Central memory CD4-positive, alpha-beta T cell (primary cell): Measurements from ENCODE around the gene ATAD3C.
"Not testable (repeated sequence)": the region's sequence is repeated elsewhere in the genome, so short reads cannot be mapped to it uniquely, and the experiment has no call there.

ENCODE experiments used
- DNase-seq: peaks from one replicate; pipeline ENCODE4 v3.0.0; 2022

Gene ATAD3C

DNA sequence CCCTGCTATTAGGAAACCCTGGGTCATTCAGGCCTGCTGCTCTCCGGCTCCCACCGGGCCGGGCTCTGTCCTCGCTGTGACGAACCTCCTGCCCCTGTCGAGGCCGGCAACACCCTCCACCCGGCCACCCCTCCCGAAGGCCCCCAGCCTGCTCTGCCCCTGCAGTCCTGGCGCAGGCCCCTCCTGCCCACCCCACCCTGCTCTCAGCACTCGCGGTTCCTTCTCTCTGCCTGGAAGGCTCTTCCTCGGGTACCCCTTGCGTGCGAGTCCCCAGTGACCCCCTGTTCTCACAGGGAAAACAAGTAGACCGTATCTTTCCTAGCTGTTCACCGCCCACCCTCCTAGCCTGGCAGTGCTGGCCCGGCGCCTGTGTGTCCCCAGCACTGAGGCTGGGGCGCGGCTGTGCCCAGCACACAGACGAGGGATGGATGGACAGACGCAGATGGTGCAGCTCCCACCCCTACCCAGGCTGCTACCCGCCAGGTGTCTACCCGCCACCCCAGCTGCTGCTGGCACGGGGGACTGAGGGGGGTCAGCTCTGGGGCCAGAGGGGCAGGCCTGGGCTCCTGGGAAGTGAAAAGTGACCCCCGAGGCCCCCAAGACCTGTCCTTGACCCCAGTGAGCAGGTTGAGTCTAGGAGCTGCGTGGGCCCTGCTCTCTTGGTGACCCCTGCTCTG, 17.1 kb upstream of the ATAD3C start:
- no peak for DNase-seq

DNA sequence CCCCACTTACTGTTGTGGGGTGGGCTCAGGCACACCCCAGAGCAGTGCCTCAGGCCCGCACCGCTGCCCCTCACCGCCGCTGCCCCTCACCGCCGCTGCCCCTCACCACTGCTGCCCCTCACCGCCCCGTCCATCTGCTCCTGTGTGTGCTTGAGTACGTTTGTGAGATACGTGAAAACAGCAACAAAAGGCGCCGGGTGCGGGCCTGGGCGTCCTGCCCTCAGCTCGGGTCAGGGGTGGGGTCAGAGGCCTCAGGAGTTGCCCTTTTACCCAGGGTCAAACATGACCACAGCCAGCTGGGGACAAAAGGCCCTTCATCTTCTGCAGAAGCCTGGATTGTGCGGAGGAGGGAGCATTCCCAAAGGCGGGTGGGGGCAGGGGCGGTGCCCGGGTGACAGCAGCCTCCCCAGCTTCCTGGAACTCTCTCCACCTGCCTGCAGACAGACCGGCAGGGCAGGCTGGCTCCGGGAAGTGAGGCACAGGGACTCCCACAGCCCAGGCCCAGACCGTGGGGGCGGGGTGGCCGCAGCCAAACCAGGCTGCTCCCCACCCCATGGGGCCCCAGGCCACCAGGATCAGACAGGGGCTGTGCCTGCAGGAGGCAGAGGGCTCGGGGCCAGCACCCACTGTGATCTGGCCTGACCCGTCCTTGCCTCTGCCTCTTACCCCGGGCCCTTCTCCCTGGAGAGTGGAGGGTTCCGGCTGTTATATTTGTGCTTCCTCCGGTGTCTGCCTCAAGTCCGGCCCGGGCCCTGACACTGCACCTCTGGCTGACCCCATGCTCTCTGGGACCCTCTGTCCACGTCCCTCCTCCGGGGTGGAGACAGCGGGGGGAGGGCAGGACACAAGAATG, 16.3 kb upstream of the ATAD3C start:
- DNase-seq, result no peak

DNA sequence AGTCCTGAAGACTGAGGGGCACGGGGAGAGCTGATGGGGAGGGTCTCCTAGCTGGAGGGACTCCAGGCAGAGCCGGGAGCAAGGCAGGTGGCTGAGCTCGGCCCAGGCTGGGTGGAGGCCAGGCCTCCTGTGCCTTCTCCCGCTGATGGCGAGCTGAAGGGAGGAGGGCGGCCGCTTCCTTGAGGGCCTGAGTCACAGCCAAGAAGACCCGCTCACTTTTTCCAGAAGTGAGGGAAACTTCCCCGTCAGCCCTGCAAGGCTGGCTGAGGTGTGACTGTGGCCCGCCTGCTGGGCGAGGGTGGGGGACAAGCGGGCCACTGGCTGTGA, 15.7 kb upstream of the ATAD3C start:
- no peak for DNase-seq

DNA sequence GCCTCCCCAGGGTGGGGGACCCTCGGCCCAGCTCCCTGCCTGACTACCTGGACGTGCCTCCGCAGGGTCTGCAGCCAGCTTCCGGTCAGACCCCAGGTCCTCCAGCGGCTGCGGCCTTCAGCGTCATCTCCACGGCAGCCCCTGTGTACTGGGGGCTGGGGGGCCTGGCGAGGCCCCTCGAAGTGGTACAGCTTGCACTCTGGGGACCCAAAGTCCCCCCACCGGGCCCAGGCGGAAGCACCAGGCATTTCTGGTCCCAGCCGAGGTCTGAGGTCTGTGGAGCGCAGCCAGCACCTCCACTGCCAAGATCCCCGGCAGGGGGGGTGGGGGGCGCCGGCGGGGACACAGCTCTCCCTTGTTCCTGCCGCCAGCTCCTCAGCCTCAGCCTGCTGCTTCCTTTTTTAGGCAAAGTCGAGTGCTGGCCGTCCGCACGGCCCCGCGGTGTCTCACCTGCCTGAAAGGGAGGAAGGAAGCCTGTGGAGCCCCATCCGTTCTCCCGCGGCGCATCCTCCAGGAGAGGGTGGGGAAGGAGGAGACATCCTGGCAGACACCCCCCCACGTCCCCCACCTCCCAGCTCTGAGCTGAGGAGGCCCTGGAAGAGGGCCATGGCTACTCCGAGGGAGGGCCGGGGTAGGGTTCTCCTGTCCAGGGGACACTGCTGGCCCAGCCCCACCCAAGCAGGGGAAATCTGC, 15.2 kb upstream of the ATAD3C start:
- no peak for DNase-seq

DNA sequence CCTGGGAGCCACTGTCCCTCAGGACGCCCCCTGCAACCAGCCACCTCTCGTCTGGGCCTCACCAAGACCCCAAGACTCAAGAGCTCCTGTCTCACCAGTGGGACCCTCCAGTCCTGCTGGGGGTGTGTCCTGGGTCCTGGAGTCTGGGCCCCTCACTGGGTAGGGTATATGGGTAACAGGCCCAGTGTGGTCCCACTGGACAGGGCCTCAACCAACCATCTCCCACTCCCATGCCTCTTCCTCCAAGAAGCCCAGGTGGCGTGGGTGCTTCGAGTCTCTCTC, 14.7 kb upstream of the ATAD3C start:
- no peak for DNase-seq

DNA sequence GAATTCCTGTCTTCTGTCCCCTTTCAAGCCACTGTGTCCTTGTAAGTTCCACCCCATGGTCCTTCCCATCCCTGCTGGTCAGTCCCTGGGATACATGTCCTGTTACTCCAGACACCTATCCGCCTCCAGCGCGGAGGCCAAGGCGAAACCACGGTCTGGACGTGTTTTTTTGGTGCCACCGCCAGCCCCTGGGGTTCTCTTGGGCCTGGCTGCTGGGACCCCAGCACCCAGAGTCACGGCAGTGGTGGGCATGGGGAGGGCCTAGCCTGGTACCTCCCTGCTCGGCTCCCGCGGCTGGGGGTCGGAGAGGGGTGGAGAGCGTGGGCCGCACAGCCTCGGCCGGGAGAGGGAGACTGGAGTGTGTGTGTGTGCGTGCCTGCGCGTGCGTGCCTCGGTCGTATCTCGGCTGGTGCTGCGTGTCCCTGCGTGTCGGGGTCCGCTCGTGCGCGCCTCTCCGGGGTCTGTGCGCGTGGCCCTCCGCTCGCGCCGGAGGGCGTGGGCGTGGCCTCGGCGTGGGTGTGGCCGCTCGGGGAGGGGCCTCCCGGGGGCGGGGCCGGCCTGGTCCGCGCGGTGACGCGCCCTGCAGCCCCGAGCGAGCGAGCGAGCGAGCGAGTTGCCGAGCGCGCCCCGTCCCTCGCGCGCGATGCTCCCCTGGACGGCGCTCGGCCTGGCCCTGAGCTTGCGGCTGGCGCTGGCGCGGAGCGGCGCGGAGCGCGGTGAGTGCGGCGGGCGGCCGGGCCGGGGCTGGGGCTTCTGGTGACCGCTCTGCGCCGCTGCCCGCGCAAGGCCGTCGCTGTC, 14.2 kb upstream of the ATAD3C start, which contains the start of gene VWA1:
TSS of gene VWA1 (plus strand) at position 585 of the 798 bp plus-strand sequence. CDS start at position 644, 59 bp downstream.
- DNase-seq, result peak; percentile 38

DNA sequence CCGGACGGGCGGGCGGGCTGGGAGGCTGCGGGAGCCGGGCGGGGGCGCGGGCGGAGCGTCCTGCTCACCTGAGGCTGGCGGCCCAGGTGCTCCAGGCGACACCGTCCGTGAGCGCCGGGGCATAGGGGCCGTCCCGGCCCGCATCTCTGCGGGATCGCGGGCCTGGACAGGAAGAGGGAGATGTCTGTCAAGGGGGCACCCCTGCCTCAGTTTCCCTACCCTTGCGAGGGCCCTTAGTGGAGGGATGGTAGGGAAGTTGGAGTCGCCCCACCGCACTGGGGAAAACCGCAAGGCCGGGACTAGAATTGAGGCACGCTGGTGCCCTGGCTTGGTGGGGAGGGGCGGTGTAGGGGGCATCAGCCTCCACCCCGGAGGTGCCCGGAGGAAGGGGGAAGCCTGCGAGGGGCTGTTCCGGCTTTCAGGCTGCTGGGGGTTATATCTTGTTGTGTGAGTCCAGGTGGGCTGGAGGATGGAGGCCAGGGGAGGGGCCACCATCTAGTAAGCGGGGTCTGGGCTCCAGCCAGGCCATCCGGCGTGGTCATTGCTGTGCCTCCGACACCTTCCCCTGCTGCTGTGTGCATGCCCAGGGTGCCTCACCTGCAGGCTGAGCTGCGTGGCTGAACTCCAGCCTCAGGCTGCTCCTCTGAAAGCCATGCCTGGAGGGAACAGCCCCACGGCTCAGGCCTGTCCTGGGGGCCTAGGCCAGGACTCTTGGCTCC, 13.4 kb upstream of the ATAD3C start:
- DNase-seq, result no peak

DNA sequence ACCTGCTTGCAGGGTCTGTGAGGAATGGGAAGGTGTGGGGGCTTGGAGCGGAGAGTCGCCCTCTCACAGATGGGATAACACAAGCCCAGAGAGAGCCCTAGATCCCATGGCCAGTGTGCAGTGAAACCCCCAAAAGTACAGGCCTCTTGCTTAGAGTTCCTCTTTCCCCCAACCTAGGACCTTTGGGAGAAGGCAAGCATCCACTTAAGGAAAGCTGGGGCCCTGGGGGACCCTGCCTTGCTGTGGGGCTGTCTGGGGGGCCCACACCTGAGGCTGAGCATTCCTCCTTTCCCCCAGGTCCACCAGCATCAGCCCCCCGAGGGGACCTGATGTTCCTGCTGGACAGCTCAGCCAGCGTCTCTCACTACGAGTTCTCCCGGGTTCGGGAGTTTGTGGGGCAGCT, 12.9 kb upstream of the ATAD3C start:
- no peak for DNase-seq

DNA sequence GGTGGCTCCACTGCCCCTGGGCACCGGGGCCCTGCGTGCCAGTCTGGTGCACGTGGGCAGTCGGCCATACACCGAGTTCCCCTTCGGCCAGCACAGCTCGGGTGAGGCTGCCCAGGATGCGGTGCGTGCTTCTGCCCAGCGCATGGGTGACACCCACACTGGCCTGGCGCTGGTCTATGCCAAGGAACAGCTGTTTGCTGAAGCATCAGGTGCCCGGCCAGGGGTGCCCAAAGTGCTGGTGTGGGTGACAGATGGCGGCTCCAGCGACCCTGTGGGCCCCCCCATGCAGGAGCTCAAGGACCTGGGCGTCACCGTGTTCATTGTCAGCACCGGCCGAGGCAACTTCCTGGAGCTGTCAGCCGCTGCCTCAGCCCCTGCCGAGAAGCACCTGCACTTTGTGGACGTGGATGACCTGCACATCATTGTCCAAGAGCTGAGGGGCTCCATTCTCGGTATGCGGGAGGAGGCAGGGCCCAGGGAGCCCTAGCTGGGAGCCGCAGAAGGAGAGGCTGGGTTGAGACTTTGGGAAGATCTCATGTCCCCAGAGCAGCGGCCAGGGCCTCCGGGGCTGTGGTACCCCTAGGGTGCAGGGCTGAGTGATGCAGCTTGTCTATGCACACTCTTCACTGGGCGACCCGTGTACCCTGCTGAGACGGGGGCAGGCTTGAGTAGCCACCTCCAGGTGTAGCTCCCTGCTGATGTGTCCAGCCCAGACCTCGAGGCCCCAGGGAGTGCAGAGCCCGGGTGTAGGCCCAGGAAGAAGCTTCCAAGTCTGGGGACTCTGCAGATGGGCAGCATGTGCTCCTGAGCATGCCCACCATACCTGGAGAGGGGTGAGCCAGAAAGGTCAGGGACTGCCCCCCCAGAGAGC, 12.2 kb upstream of the ATAD3C start:
- no peak for DNase-seq

DNA sequence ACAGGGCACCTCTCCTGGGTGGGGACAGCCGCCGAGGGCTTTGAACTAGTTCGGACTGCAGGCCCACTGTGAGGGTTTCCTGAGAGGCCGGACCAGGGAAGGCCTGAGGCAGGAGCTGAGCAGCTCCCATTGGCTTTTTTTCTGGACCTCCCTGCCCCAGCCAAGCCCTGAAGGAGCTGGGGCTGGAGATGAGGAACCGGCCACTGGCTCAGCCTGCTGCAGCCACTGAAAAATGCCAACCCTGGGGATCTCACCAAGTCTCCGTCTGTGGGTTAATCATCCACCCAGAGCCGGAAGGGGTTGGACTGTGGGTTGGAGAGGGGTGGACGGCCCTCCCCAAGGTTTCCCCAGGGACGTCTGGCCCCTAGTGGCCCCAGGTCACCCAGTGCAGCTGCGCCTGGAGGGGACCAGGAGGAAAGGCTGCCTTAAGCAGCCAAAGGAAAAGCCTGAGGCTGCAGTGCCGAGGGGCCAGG, 11.5 kb upstream of the ATAD3C start:
- DNase-seq, result no peak

DNA sequence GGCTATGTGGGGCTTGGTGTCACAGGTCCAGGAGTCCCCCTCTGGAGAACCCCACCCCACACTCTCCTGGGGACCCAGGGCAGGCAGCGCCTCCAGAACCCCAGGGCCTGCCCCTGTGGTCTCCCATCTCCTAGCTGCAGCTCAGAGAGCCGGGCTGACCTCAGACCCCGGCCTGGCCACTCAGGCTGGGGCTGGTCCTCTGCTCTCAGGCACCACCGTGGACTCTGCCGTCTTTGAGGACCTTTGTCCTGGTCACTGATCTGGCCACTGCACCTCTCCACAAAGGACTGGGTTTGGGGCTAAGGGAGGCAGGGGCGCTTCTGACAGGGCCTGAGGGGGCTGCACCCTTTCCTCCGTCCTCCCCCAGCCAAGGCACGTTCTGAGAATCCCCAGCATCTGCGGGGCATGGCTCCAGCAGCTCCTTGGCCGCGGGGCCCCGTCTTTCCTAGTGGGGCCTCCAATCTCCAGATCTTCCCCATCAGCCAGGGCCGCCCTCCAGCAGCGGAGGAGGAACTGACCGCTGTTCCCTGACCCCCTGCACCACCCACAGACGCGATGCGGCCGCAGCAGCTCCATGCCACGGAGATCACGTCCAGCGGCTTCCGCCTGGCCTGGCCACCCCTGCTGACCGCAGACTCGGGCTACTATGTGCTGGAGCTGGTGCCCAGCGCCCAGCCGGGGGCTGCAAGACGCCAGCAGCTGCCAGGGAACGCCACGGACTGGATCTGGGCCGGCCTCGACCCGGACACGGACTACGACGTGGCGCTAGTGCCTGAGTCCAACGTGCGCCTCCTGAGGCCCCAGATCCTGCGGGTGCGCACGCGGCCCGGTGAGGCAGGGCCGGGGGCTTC, 10.7 kb upstream of the ATAD3C start:
- no peak for DNase-seq

DNA sequence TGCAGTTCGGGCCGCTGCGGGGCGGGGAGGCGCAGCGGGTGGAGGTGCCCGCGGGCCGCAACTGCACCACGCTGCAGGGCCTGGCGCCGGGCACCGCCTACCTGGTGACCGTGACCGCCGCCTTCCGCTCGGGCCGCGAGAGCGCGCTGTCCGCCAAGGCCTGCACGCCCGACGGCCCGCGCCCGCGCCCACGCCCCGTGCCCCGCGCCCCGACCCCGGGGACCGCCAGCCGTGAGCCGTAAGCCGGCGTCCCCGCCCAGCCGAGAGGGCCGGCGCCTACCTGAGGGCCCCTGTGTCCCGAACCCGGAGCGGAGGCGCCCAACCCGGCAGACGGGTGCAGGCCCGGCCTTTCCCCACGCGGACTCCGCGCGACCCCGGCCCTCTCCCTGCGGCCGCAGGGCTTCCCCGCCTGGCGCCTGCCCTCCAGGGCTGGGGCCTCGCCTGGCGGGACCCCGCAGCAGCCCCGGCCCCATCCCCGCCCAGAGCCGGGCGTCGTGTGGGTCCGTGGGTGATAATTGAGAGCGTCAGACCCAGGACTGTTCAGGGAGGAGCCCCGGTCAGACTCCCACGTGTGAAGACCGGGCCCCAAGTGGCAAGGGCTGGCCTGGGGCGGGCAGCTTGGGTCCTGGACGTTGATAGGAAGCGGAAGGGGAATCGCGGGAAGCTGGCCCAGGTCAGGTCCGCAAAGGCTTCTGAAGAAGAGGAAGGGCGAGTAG, 9.8 kb upstream of the ATAD3C start:
- DNase-seq, result no peak

DNA sequence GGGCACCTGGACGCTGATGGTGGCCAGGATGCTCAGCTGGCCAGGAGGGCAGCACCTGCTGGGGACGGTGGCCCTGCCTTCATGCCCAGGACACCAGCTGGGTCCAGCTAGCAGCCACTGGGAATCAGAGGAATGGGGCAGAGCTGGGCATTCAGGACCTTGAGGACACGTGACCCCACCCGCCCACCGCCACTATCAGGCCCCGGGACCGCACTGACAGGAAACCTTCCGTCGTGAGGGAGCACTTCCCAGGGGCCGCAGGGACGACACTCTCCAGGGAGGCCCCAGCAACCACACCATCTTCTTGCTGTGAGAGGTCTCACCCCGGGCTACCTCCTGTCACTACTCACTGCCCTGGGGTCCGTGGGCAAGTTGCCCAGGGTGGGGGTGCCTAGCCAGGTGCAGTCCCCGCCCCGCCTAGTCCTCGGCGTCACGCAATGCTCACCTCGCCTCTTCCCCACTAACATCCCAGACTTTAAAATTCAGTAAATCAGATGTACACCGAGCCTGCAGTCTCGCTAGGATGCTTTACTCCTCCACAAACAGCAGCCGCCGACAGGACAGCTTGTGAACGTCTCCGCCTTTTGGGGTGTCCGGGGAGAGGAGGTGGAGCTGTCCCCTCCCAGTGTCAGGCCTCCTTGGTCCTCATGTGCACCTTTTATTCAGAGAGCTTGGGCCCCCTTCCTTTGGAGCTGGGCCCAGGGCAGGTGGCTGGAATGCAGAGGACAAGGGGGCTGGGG, 9.1 kb upstream of the ATAD3C start:
- no peak for DNase-seq

DNA sequence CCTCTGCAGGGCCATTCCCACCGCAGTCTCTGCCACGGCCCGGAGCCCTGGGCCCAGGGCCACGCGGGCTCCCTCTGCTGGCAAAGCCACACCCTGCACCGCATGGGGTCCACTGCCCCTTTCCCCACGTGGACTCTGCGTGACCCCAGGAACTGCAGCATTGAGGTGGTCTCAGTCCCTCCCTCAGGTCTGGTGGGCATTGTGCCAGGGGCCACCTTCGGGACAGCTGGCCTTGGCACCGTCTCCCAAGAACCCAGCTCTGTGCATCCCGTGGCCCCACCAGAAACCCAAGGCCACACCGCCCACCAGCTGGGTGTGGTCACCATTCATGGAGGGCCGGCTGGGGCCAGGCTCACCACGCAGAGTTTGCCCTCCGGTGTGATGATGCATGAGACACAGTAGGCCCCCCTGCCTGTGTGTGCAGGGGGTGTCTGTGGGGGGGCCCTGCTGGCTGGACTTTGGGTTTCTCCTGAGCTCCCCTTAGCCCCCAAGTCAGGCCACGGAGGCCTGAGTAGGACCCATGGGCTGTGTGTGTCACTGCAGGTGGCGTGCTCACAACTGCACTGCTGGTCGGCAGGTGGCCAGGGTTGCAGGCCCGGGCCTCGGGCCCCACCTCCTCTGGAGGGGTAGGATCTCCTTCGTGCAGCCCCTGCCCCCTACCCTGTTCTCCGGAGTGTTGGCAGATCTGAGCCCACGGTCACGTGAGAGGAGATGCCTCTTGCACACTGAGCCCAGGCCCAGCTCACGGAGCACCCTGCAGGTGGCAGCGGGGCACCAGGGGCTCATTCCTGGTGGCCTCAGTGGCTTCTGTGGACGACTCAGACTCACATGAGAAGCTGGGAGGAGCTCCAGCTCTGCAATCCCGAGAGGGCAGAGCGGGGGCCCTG, 8.2 kb upstream of the ATAD3C start:
- DNase-seq, result peak; percentile 35

DNA sequence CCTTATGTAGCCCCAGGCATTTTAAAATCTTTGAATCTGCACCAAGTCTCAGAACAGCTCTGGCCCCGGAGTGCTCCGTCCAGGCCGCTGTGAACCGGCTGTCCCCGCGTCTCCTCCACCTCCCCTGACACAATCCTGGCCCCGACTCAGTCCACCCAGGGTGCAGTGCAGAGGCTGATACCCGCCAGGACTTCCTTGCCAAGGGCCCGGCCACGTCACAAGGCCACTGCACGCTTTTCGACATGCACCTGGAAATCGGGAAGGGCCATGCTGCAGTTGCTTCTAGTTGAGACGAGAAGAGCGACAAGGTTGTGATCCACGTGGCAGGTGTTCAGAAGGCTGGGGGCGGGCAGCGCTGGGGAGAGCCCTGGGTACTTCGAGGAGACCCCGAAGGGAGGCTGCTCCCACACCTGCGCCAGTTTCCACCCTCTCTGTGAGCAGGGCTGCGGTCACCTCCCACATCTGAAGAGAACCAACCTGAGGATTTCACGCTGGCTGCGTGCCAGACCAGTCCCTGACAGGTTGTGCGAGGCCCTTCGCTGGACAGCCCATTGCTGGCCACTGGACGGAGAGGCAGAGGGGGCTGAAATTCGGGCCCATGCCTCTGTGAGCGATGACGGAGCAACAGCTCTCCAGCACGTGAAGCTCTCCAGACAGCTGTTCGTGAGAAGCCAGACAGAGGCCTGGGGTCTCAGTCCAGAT, 7.3 kb upstream of the ATAD3C start:
- DNase-seq, result no peak

DNA sequence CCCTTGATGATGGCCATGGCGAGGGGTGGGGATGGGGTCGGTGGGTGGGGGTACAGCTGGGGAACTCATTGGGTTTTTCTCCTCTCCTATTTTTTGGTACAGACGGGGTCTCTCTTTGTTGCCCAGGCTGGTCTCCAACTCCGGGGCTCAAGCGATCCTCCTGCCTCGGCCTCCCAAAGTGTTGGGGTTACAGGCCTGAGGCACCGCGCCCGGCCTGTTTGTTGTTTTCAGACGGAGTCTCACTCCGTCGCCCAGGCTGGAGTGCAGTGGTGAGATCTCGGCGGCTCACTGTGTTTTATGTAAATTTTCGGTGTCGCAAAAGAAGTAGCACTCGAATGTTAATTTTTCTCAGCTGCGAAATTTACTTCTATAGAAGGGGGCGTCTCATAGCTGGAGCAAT, 2.9 kb upstream of the ATAD3C start:
- DNase-seq, result not testable (repeated sequence)

DNA sequence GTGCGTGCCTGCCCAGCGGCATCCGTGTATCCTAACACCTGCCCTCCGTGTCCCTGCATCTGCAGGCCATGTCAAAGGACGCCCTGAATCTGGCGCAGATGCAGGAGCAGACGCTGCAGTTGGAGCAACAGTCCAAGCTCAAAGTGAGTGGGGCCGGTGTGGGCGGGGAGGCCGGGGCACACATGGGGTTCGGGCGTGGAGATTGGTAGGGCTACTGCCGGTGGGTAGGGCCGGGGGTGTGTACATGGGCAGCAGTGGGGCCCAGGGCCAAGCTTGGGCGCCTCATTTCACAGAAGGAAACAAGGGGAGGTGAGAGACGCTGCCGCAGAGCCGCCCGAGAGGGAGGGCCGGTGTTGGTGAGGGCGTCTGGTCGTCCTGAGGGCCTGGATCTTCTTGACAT, 1.1 kb downstream of the ATAD3C start:
- not testable (repeated sequence) for DNase-seq
